Measurements from ENCODE around the gene CFL1.

DNA sequence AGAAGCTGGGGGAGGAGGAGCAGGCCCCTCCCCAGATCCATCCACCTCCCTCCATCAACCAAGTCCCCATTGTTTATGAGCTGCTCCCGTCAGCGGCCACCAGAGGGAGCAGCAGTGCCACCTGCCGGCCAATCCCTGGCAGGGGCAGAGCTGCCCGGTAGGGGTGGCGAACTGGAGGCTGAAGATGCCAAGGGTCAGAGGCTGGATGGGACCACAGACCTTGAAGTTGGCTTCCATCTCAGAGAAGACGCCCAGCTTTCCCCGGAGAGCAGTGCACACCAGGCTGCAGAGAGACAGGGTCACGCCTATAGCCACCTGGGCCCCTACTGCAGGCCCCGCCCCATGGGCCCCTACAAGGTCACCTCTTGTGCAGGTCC, 26.7 kb upstream of the CFL1 start:
- TF ChIP-seq POLR2A (IDR thresholded peaks at IDR 0.05; ENCODE audit: low read length) (no peak), GATA1 (IDR thresholded peaks at IDR 0.05; ENCODE audit: low read depth, low read length) (no peak)
